ENCODE measurements around the gene TBCD. TPM values are rescaled to one million over a fixed set of nuclear protein-coding genes. Genes with fewer than 3 reads are reported as not detected.

TBCD gene
- polyA plus RNA-seq, 2 of the 4 experiments (the other 2 are of a cell fraction): 33.5 to 49.1 TPM

DNA sequence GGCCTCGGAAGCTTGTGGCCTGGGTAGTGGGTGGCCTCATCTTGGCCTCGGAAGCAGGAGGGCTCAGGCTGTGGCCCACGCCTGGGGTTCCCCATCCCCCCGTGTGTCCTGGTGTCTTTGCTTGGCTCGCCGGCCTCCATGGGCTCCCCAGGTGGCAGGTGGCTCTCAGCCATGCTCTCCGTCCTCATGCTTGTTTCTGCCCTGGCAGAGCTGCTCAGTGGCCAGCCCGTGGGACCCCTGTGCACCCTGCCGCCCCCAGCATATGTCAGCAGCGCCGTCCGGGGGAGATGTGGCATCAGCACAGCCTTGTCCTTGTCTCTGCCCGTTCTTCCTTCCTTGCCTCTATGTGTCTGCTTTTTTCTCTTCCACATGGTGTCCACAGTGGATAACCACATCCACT, 38.5 kb downstream of the TBCD start (continued):
- TF ChIP-seq, protein P1, sequence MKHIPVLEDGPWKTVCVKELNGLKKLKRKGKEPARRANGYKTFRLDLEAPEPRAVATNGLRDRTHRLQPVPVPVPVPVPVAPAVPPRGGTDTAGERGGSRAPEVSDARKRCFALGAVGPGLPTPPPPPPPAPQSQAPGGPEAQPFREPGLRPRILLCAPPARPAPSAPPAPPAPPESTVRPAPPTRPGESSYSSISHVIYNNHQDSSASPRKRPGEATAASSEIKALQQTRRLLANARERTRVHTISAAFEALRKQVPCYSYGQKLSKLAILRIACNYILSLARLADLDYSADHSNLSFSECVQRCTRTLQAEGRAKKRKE (CRISPR knock-in tag; IDR thresholded peaks at IDR 0.05; ENCODE audit: low read depth): no peak
- TF ChIP-seq, protein P2, sequence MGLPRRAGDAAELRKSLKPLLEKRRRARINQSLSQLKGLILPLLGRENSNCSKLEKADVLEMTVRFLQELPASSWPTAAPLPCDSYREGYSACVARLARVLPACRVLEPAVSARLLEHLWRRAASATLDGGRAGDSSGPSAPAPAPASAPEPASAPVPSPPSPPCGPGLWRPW (IDR thresholded peaks at IDR 0.05): no peak

GRCh38 chr17:82791532-82791931, 39.7 kb downstream of the TBCD start:
- no peak overlapping the region for H3K4me3 ChIP-seq
- ChIA-PET POLR2A (no interaction called here), CTCF (interaction anchor here (1.1 to 7.9 kb wide), 2 partner anchors 13 to 123 kb away, joined by 3 to 94 read pairs; no protein-coding TSS in a partner anchor)
- no peaks in the 10 kb centered on the region for H3K4me1 ChIP-seq
- no peak for TF ChIP-seq RARB (CRISPR knock-in tag; IDR thresholded peaks at IDR 0.05)
- TF ChIP-seq FOSL2 (IDR thresholded peaks at IDR 0.05): no peak
- TF ChIP-seq FOSL2 (CRISPR knock-in tag; IDR thresholded peaks at IDR 0.05): no peak
- ATAC-seq: no peak; a peak in 1 of 6 replicates
- no peaks in the 10 kb centered on the region for H3K9me3 ChIP-seq
- H3K27ac ChIP-seq: no peak overlapping the region
- FAIRE-seq: no peak
- no peak overlapping the region for H3K4me2 ChIP-seq
- 85% methylated on average over 12 of the region's 12 CpGs for WGBS (ENCODE audit: missing lambda C conversion rate)
- DNase-seq (ENCODE audit: low read depth in 1 of 2, low spot score in 1 of 2): no peak

DNA sequence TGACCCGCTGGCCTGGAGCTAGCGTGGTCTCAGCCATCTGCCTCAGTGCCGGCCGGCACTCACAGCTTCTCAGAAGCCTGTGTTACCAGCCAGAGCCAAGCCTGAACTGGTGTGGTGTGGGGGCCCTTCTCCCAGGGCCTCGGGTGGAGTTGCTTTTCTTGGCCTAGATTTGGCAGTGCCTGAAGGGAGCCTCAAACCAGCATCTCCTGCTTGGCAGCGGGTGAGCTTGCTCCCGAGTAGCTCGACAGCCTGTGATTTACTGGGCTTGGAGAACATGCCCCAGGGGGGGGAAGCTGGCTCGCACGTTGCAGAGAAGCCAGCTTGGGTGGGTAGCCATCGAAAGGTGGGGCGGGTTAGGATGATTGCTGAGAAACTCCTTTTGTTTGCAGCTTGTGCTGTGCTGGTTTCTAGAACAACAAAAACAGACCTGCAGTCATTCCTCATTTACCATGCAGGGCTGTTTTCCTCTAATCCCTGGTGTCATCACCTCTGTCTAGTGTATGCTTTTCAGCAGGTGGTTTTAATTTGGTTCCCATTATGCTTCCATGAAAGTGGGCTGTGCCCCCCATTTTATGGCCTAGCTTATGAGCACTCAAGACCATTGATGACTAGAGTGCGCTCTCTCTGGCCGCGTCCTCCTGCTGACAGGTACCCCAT, 42.2 kb downstream of the TBCD start:
- 86% methylated on average over 14 of the region's 15 CpGs for WGBS (ENCODE audit: missing lambda C conversion rate)
- no peak for FAIRE-seq
- ATAC-seq: no peak
- no peak overlapping the region for H3K27ac ChIP-seq
- no peak for TF ChIP-seq RCOR1 (IDR thresholded peaks at IDR 0.05; ENCODE audit: low read depth, low read length)
- TF ChIP-seq, protein P2 (IDR thresholded peaks at IDR 0.05): no peak
- no peak for TF ChIP-seq ELK1 (IDR thresholded peaks at IDR 0.05; ENCODE audit: low read depth, low read length)
- no peak for TF ChIP-seq MAZ (IDR thresholded peaks at IDR 0.05; ENCODE audit: borderline replicate concordance, low read depth, low read length)
- no peak for TF ChIP-seq HMGXB4 (CRISPR knock-in tag; IDR thresholded peaks at IDR 0.05; ENCODE audit: borderline replicate concordance)
- no peak for TF ChIP-seq RFX5 (IDR thresholded peaks at IDR 0.05)
- TF ChIP-seq, protein P3, sequence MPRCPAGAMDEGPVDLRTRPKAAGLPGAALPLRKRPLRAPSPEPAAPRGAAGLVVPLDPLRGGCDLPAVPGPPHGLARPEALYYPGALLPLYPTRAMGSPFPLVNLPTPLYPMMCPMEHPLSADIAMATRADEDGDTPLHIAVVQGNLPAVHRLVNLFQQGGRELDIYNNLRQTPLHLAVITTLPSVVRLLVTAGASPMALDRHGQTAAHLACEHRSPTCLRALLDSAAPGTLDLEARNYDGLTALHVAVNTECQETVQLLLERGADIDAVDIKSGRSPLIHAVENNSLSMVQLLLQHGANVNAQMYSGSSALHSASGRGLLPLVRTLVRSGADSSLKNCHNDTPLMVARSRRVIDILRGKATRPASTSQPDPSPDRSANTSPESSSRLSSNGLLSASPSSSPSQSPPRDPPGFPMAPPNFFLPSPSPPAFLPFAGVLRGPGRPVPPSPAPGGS (IDR thresholded peaks at IDR 0.05): no peak
- TF ChIP-seq ZFP36 (IDR thresholded peaks at IDR 0.05; ENCODE audit: borderline replicate concordance, partially characterized antibody): no peak
- H3K4me3 ChIP-seq: no peak overlapping the region
- no peaks in the 10 kb centered on the region for H3K9me3 ChIP-seq
- CTCF ChIA-PET: interaction anchor here (0.6 to 7.9 kb wide), 4 partner anchors 16 to 163 kb away, joined by 3 to 94 read pairs (median 4); no protein-coding TSS in a partner anchor
- no peak for DNase-seq (ENCODE audit: low read depth in 1 of 2, low spot score in 1 of 2)
- POLR2A ChIA-PET: no interaction called here
- H3K4me1 ChIP-seq: no peaks in the 10 kb centered on the region
- H3K4me2 ChIP-seq: no peak overlapping the region
